Neural cell (in vitro differentiated cells): ENCODE measurements around the gene ZNF366.

Experiments used
- EZH2 ChIP-seq: fragments of 200-600, 300-800 bp; shearing (Covaris generic), sonication (generic); IDR thresholded peaks from 2 replicates; pipeline ENCODE4 v1.6.1; 2014; ENCODE audit warnings: antibody characterized with exemption, low read length, borderline replicate concordance, mild to moderate bottlenecking; ENCODE audit not compliant: insufficient read depth, poor library complexity, severe bottlenecking
- MXI1 ChIP-seq: fragments of 450-650 bp; conservative IDR thresholded peaks from 2 replicates; pipeline ENCODE4 v1.6.1; 2014; ENCODE audit warnings: antibody characterized with exemption, mild to moderate bottlenecking; ENCODE audit not compliant: poor library complexity, severe bottlenecking
- POLR2AphosphoS5 ChIP-seq: IDR thresholded peaks from 2 replicates; pipeline ENCODE4 v1.6.1; 2012
- RAD21 ChIP-seq: fragments of 450-650 bp; conservative IDR thresholded peaks from 2 replicates; pipeline ENCODE4 v1.6.1; 2014; ENCODE audit warnings: antibody characterized with exemption, mild to moderate bottlenecking, moderate library complexity
- TAF1 ChIP-seq: IDR thresholded peaks from 2 replicates; pipeline ENCODE4 v1.6.1; 2012; ENCODE audit warnings: low read depth
- TF ChIP-seq, protein P1 (sequence below): fragments of 450-650 bp; IDR thresholded peaks from 2 replicates; pipeline ENCODE4 v1.5.1; 2014; ENCODE audit warnings: antibody characterized with exemption, mild to moderate bottlenecking, moderate library complexity; ENCODE audit not compliant: poor library complexity, severe bottlenecking
- TF ChIP-seq, protein P2 (sequence below): IDR thresholded peaks from 2 replicates; pipeline ENCODE4 v1.6.1; 2012; ENCODE audit warnings: borderline replicate concordance

GRCh38 chr5:72454996-72455395 lies 52.2 kb downstream of the ZNF366 start:
- TF ChIP-seq POLR2AphosphoS5 = no peak
- no peak for TF ChIP-seq MXI1
- TF ChIP-seq EZH2 = no peak
- TF ChIP-seq, protein P1, sequence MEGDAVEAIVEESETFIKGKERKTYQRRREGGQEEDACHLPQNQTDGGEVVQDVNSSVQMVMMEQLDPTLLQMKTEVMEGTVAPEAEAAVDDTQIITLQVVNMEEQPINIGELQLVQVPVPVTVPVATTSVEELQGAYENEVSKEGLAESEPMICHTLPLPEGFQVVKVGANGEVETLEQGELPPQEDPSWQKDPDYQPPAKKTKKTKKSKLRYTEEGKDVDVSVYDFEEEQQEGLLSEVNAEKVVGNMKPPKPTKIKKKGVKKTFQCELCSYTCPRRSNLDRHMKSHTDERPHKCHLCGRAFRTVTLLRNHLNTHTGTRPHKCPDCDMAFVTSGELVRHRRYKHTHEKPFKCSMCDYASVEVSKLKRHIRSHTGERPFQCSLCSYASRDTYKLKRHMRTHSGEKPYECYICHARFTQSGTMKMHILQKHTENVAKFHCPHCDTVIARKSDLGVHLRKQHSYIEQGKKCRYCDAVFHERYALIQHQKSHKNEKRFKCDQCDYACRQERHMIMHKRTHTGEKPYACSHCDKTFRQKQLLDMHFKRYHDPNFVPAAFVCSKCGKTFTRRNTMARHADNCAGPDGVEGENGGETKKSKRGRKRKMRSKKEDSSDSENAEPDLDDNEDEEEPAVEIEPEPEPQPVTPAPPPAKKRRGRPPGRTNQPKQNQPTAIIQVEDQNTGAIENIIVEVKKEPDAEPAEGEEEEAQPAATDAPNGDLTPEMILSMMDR = no peak
- no peak for TF ChIP-seq TAF1
- no peak for TF ChIP-seq RAD21
- TF ChIP-seq, protein P2, sequence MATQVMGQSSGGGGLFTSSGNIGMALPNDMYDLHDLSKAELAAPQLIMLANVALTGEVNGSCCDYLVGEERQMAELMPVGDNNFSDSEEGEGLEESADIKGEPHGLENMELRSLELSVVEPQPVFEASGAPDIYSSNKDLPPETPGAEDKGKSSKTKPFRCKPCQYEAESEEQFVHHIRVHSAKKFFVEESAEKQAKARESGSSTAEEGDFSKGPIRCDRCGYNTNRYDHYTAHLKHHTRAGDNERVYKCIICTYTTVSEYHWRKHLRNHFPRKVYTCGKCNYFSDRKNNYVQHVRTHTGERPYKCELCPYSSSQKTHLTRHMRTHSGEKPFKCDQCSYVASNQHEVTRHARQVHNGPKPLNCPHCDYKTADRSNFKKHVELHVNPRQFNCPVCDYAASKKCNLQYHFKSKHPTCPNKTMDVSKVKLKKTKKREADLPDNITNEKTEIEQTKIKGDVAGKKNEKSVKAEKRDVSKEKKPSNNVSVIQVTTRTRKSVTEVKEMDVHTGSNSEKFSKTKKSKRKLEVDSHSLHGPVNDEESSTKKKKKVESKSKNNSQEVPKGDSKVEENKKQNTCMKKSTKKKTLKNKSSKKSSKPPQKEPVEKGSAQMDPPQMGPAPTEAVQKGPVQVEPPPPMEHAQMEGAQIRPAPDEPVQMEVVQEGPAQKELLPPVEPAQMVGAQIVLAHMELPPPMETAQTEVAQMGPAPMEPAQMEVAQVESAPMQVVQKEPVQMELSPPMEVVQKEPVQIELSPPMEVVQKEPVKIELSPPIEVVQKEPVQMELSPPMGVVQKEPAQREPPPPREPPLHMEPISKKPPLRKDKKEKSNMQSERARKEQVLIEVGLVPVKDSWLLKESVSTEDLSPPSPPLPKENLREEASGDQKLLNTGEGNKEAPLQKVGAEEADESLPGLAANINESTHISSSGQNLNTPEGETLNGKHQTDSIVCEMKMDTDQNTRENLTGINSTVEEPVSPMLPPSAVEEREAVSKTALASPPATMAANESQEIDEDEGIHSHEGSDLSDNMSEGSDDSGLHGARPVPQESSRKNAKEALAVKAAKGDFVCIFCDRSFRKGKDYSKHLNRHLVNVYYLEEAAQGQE = no peak
